Endothelial cell of umbilical vein (primary cell): Measurements from ENCODE around the gene SLC35E2B. TPM values are rescaled to one million over a fixed set of nuclear protein-coding genes. Genes with fewer than 3 reads are reported as not detected.

Experiments
- BruUV-seq: library from RNA; stranded (reverse); fragments of 400-500 nt; replicated peaks from 2 replicates; lab custom pipeline; 2021; lab: Mats Ljungman, UMichigan
- CTCF ChIA-PET: fragments of 300-600, 350-600 bp; sonication (Branson Sonifier 250); formaldehyde crosslinking; loops from one replicate; lab custom pipeline; 2021; ENCODE audit warnings: antibody characterized with exemption, inconsistent platforms; lab: Charles Lee
- POLR2A ChIA-PET: fragments of 300-600, 350-600 bp; sonication (Branson Sonifier 250); formaldehyde crosslinking; loops from one replicate; lab custom pipeline; 2021; ENCODE audit warnings: antibody characterized with exemption, inconsistent platforms; lab: Charles Lee
- DNase-seq: peaks from one replicate; pipeline ENCODE4 v3.0.0-alpha.2; 2011; ENCODE audit warnings: low read depth, low spot score
- FAIRE-seq: peaks from 2 replicates; lab custom pipeline; 2011; peaks lifted over from hg19 to GRCh38; lab: Jason Lieb, UNC
- H2AFZ ChIP-seq: 2 replicates; pipeline ENCODE4 v1.6.0; 2012; ENCODE audit warnings: low read depth, low read length, control low read depth, inconsistent platforms
- H3K27ac ChIP-seq: 2 replicates; pipeline ENCODE4 v1.5.1; 2011; ENCODE audit warnings: low read depth, mild to moderate bottlenecking, control low read depth, low read length, moderate library complexity; ENCODE audit not compliant: insufficient read depth
- H3K27me3 ChIP-seq, 2 experiments: 2 replicates each; pipeline versions ENCODE4 v1.6.0 to v1.6.1; 2011; ENCODE audit warnings: low read length in 2 of 2, mixed read lengths in 1 of 2; ENCODE audit not compliant: control insufficient read depth in 2 of 2, insufficient read depth in 2 of 2
- H3K36me3 ChIP-seq, 2 experiments: 2 replicates in 1 of 2; 3 replicates in 1 of 2; pipeline ENCODE4 v1.5.1; 2011; ENCODE audit warnings: low read length in 2 of 2, mild to moderate bottlenecking in 1 of 2, moderate library complexity in 1 of 2; ENCODE audit not compliant: control insufficient read depth in 2 of 2, insufficient read depth in 2 of 2; ENCODE audit errors: extremely low read depth in 1 of 2
- H3K4me1 ChIP-seq: 3 replicates; pipeline ENCODE4 v1.5.1; 2011; ENCODE audit warnings: mild to moderate bottlenecking, low read length; ENCODE audit not compliant: control insufficient read depth, insufficient read depth; ENCODE audit errors: extremely low read depth
- H3K4me2 ChIP-seq: 2 replicates; pipeline ENCODE4 v1.6.1; 2011; ENCODE audit warnings: low read length, control low read depth, mixed read lengths; ENCODE audit not compliant: insufficient read depth
- H3K4me3 ChIP-seq, 3 experiments: fragments of 200-600 bp in 1 of 3; sonication (generic), shearing (Covaris generic) in 1 of 3; replicated peaks in 1 of 3; 2 replicates each; pipeline ENCODE4 v1.5.1; 2011 to 2016; ENCODE audit warnings: control low read depth in 3 of 3, low read length in 3 of 3, mild to moderate bottlenecking in 2 of 3, inconsistent platforms in 1 of 3, low read depth in 1 of 3, moderate library complexity in 1 of 3; ENCODE audit not compliant: insufficient read depth in 1 of 3
- H3K79me2 ChIP-seq: 2 replicates; pipeline ENCODE4 v1.6.0; 2012; ENCODE audit warnings: low read length, inconsistent platforms; ENCODE audit not compliant: control insufficient read depth, insufficient read depth
- H3K9ac ChIP-seq: replicated peaks from 2 replicates; pipeline ENCODE3; 2011; ENCODE audit warnings: low read length, control low read depth; ENCODE audit not compliant: insufficient read depth; ENCODE audit errors: extremely low read depth
- H3K9me1 ChIP-seq: replicated peaks from 3 replicates; pipeline ENCODE4 v1.6.0; 2011; ENCODE audit warnings: mild to moderate bottlenecking, low read length; ENCODE audit not compliant: control insufficient read depth, insufficient read depth; ENCODE audit errors: extremely low read depth
- H3K9me3 ChIP-seq: replicated peaks from 2 replicates; pipeline ENCODE4 v1.5.1; 2012; ENCODE audit warnings: low read length, inconsistent platforms; ENCODE audit not compliant: control insufficient read depth, insufficient read depth
- H4K20me1 ChIP-seq: replicated peaks from 2 replicates; pipeline ENCODE3; 2011; ENCODE audit warnings: mild to moderate bottlenecking, low read length; ENCODE audit not compliant: control insufficient read depth, insufficient read depth; ENCODE audit errors: extremely low read depth
- EZH2 ChIP-seq: IDR thresholded peaks from 2 replicates; pipeline ENCODE4 v1.6.1; 2012; ENCODE audit warnings: borderline replicate concordance, low read depth, mild to moderate bottlenecking, moderate library complexity, low read length, inconsistent platforms; ENCODE audit not compliant: severe bottlenecking
- FOS ChIP-seq: IDR thresholded peaks from 2 replicates; pipeline ENCODE4 v1.6.1; 2011; ENCODE audit warnings: mild to moderate bottlenecking, low read length, moderate library complexity, borderline replicate concordance; ENCODE audit not compliant: insufficient read depth
- GATA2 ChIP-seq: IDR thresholded peaks from 2 replicates; pipeline ENCODE4 v1.7.0; 2011; ENCODE audit warnings: low read depth, mild to moderate bottlenecking, moderate library complexity, mixed read lengths, low read length; ENCODE audit not compliant: insufficient read length, insufficient read depth
- JUN ChIP-seq: IDR thresholded peaks from 2 replicates; pipeline ENCODE4 v1.6.1; 2011; ENCODE audit warnings: borderline replicate concordance, low read depth; ENCODE audit not compliant: insufficient read length, insufficient read depth
- MYC ChIP-seq: IDR thresholded peaks from one replicate; pipeline ENCODE4 v1.6.1; 2011; ENCODE audit warnings: mild to moderate bottlenecking, low read depth, low read length
- POLR2A ChIP-seq: IDR thresholded peaks from 2 replicates; pipeline ENCODE4 v1.6.1; 2012; ENCODE audit warnings: low read depth, mild to moderate bottlenecking, control low read depth, low read length
- POLR2AphosphoS5 ChIP-seq: IDR thresholded peaks from 2 replicates; pipeline ENCODE4 v1.6.1; 2012; ENCODE audit warnings: low read depth, mild to moderate bottlenecking, control low read depth, low read length, moderate library complexity; ENCODE audit not compliant: insufficient read depth
- dilution Hi-C: fragments of 300-500 bp; cut with MboI; formaldehyde crosslinking; loops from one replicate; pipeline ENCODE4 v1.15.0; 2019; ENCODE audit warnings: low sequenced_read_pairs; ENCODE audit not compliant: extremely low pct_ligation_motif_present
- intact Hi-C: fragments of 100-400 bp; cut with micrococcal nuclease; formaldehyde crosslinking; loops from one replicate; pipeline ENCODE4 v1.10.0; 2022
- polyA plus RNA-seq, 4 experiments: library from polyadenylated mRNA; depleted of rRNA in 3 of 4; stranded (reverse) in 3 of 4; unstranded in 1 of 4; fragments of >200 nt; gene quantifications; 2 replicates each; pipeline versions ENCODE4 v1.2.1 to v1.2.3, GENCODE V29; 2011 to 2012; ENCODE audit warnings: missing spikeins in 1 of 4
- total RNA-seq: library from RNA; stranded (reverse); gene quantifications from 2 replicates; pipeline ENCODE4 v1.2.3, GENCODE V29; 2021
- TF ChIP-seq, protein P1 (sequence below): IDR thresholded peaks from 2 replicates; pipeline ENCODE4 v1.6.1; 2011; ENCODE audit not compliant: insufficient read depth, insufficient read length
- TF ChIP-seq, protein P2 (sequence below), 2 donors: IDR thresholded peaks; 1 replicate in 1 of 2; 2 replicates in 1 of 2; pipeline ENCODE4 v1.5.1; 2011; ENCODE audit warnings: low read length in 2 of 2, mild to moderate bottlenecking in 2 of 2, moderate library complexity in 2 of 2, control low read depth in 1 of 2, inconsistent platforms in 1 of 2, low read depth in 1 of 2; ENCODE audit not compliant: insufficient read depth in 1 of 2; ENCODE audit errors: extremely low read depth in 1 of 2

The SLC35E2B gene
- total and polyA plus RNA-seq, 2 donors (not counting 3 experiments of a cell fraction or from before 2014, with no cell fraction given): 28.0 to 51.2 TPM

DNA sequence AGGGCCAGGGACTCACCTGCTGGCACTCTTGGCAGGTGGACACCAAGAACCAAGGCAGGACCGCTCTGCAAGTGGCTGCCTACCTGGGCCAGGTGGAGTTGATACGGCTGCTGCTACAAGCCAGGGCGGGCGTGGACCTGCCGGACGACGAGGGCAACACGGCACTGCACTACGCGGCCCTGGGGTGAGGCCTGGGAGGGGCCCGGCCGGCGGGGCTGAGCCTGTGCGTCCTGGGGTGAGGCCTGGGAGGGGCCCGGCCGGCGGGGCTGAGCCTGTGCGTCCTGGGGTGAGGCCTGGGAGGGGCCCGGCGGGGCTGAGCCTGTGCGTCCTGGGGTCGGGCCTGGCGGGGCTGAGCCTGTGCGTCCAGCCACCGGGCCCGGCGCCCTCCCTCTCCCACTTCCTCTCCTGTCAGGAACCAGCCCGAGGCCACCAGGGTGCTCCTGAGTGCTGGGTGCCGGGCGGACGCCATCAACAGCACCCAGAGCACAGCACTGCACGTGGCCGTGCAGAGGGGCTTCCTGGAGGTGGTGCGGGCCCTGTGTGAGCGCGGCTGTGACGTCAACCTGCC, 65.2 kb downstream of the SLC35E2B start:
- no peaks in the 10 kb centered on the region for H4K20me1 ChIP-seq
- intact Hi-C loops: no loop called here
- no peak for FAIRE-seq
- H3K9me1 ChIP-seq: no peaks in the 10 kb centered on the region
- no peak overlapping the region for H3K27ac ChIP-seq
- no peaks in the 10 kb centered on the region for H3K36me3 ChIP-seq
- H3K79me2 ChIP-seq: no peaks in the 10 kb centered on the region
- H3K9me3 ChIP-seq: no peaks in the 10 kb centered on the region
- no peak for DNase-seq
- no peaks in the 10 kb centered on the region for H3K4me1 ChIP-seq
- no TSS peak for BruUV-seq
- TF ChIP-seq JUN: no peak
- no peak for TF ChIP-seq MYC
- TF ChIP-seq, protein P1, sequence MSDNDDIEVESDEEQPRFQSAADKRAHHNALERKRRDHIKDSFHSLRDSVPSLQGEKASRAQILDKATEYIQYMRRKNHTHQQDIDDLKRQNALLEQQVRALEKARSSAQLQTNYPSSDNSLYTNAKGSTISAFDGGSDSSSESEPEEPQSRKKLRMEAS: no peak
- no peak for TF ChIP-seq POLR2A
- TF ChIP-seq EZH2: no peak
- no peak for TF ChIP-seq POLR2AphosphoS5
- no peak for TF ChIP-seq GATA2
- TF ChIP-seq FOS: no peak
- TF ChIP-seq, protein P2, sequence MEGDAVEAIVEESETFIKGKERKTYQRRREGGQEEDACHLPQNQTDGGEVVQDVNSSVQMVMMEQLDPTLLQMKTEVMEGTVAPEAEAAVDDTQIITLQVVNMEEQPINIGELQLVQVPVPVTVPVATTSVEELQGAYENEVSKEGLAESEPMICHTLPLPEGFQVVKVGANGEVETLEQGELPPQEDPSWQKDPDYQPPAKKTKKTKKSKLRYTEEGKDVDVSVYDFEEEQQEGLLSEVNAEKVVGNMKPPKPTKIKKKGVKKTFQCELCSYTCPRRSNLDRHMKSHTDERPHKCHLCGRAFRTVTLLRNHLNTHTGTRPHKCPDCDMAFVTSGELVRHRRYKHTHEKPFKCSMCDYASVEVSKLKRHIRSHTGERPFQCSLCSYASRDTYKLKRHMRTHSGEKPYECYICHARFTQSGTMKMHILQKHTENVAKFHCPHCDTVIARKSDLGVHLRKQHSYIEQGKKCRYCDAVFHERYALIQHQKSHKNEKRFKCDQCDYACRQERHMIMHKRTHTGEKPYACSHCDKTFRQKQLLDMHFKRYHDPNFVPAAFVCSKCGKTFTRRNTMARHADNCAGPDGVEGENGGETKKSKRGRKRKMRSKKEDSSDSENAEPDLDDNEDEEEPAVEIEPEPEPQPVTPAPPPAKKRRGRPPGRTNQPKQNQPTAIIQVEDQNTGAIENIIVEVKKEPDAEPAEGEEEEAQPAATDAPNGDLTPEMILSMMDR (IDR thresholded peaks at IDR 0.05; ENCODE audit: extremely low read depth in 1 of 2, insufficient read depth in 1 of 2, low read depth in 1 of 2, low read length in 2 of 2): no peak
- no peak overlapping the region for H3K4me2 ChIP-seq
- CTCF ChIA-PET: no interaction called here
- POLR2A ChIA-PET: no interaction called here
- peaks cover 3 to 24% of the 10 kb centered on the region in 2 experiments for H3K27me3 ChIP-seq
- H3K9ac ChIP-seq: no peak overlapping the region
- dilution Hi-C loops: no loop called here
- no peak overlapping the region for H3K4me3 ChIP-seq
- H2AFZ ChIP-seq: no peak overlapping the region
